ENCODE results near the gene GRAMD1B.

GRCh38 chr11:123568367-123568870 is 138.3 kb downstream of the GRAMD1B start:
- no peak for TF ChIP-seq POLR2A (IDR thresholded peaks at IDR 0.05)
- TF ChIP-seq CTCF (IDR thresholded peaks at IDR 0.05), result no peak
- no peak for TF ChIP-seq POLR2AphosphoS5 (IDR thresholded peaks at IDR 0.05)
- TF ChIP-seq EP300 (IDR thresholded peaks at IDR 0.05), result no peak
